ENCODE measurements around the gene LCE2A. TPM values are rescaled to one million over a fixed set of nuclear protein-coding genes. Genes with fewer than 3 reads are reported as not detected.

Gene LCE2A
- total and polyA plus RNA-seq, 9 of the 15 experiments (the other 6 are each of a cell fraction or from before 2014, with no cell fraction given): not detected

DNA sequence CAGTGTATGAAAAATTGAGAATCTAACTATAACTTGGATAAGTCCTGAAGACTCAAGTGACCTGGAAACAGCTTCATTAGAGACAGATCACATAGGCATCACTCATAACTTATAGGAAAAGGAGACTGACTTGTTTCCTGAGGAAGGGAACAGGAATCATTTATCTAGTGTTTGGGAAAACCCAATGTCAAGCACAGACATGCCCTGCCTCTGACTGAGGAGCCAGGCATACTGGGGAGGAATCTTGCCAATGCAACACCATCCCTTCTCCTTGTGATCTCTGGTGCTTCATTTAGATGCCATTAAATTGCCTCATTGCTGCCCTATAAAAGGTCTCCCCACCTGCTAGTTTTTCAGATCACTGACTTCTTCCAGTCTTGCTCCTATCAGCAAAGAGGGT lies 20.1 kb downstream of the LCE2A start:
- intact Hi-C loops (cut with micrococcal nuclease): no loop called here
- no peak overlapping the region for H3K4me3 ChIP-seq
- no peaks in the 10 kb centered on the region for H3K9me3 ChIP-seq (replicated peaks; ENCODE audit: control insufficient read depth, insufficient read depth, low read depth, low read length)
- ATAC-seq (no peak), FAIRE-seq (no peak), DNase-seq (ENCODE audit: extremely low read depth in 1 of 4, low spot score in 3 of 4) (no peak)
- H3K79me2 ChIP-seq (ENCODE audit: control insufficient read depth, insufficient read depth, low read length): no peaks in the 10 kb centered on the region
- no peak overlapping the region for H3K9ac ChIP-seq (ENCODE audit: insufficient read depth in 1 of 2, low read depth in 2 of 2, low read length in 2 of 2)
- H2AFZ ChIP-seq (ENCODE audit: low read depth, low read length): no peak overlapping the region
- H3K4me2 ChIP-seq (ENCODE audit: insufficient read depth, low read length): no peak overlapping the region
- H3K9me1 ChIP-seq (ENCODE audit: control insufficient read depth, insufficient read depth, low read length): no peaks in the 10 kb centered on the region
- H3K27ac ChIP-seq (ENCODE audit: extremely low read depth, low read depth, low read length): no peak overlapping the region
- H3K36me3 ChIP-seq (ENCODE audit: control insufficient read depth, insufficient read depth, low read length): no peaks in the 10 kb centered on the region
- CTCF ChIA-PET (ENCODE audit: low intra/inter-chr PET ratio): no interaction called here
- H4K20me1 ChIP-seq (replicated peaks; ENCODE audit: control insufficient read depth, insufficient read depth, low read length): no peaks in the 10 kb centered on the region
- TF ChIP-seq ELK1 (CRISPR knock-in tag; IDR thresholded peaks at IDR 0.05) (no peak), NUFIP1 (IDR thresholded peaks at IDR 0.05; ENCODE audit: partially characterized antibody) (no peak), ZNF274 (IDR thresholded peaks at IDR 0.05; ENCODE audit: borderline replicate concordance, low read depth, low read length) (no peak), CXXC5 (CRISPR knock-in tag; IDR thresholded peaks at IDR 0.05) (no peak), STAT5A (IDR thresholded peaks at IDR 0.05; ENCODE audit: borderline replicate concordance, low read length) (no peak), EHMT2 (IDR thresholded peaks at IDR 0.05) (no peak), ZNF3 (CRISPR knock-in tag; IDR thresholded peaks at IDR 0.05) (no peak), SMC3 (conservative IDR thresholded peaks at IDR 0.05; ENCODE audit: insufficient read depth, low read depth, low read length) (no peak), MAFK (IDR thresholded peaks at IDR 0.05; ENCODE audit: low read length) (no peak), KLF16 (IDR thresholded peaks at IDR 0.05) (no peak), ETV6 (IDR thresholded peaks at IDR 0.05; ENCODE audit: borderline replicate concordance in 1 of 2, low read depth in 2 of 2, low read length in 1 of 2) (no peak), ETV6 (CRISPR knock-in tag; IDR thresholded peaks at IDR 0.05; ENCODE audit: borderline replicate concordance) (no peak), NFE2L1 (tag; IDR thresholded peaks at IDR 0.05; ENCODE audit: borderline replicate concordance, low read depth) (no peak), ZNF12 (CRISPR knock-in tag; IDR thresholded peaks at IDR 0.05) (no peak), KLF10 (CRISPR knock-in tag; IDR thresholded peaks at IDR 0.05) (no peak)
- TF ChIP-seq, protein P1, sequence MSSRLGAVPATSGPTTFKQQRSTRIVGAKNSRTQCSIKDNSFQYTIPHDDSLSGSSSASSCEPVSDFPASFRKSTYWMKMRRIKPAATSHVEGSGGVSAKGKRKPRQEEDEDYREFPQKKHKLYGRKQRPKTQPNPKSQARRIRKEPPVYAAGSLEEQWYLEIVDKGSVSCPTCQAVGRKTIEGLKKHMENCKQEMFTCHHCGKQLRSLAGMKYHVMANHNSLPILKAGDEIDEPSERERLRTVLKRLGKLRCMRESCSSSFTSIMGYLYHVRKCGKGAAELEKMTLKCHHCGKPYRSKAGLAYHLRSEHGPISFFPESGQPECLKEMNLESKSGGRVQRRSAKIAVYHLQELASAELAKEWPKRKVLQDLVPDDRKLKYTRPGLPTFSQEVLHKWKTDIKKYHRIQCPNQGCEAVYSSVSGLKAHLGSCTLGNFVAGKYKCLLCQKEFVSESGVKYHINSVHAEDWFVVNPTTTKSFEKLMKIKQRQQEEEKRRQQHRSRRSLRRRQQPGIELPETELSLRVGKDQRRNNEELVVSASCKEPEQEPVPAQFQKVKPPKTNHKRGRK (tag; IDR thresholded peaks at IDR 0.05): no peak
- POLR2A ChIA-PET: no interaction called here
- no peaks in the 10 kb centered on the region for H3K4me1 ChIP-seq (replicated peaks in 1 of 2; ENCODE audit: control insufficient read depth in 2 of 2, insufficient read depth in 2 of 2, low read length in 2 of 2)
- no TSS peak for BruUV-seq (replicated peaks)
- H3K27me3 ChIP-seq (ENCODE audit: control insufficient read depth in 2 of 2, insufficient read depth in 2 of 2, low read length in 2 of 2): no peaks in the 10 kb centered on the region
- in situ Hi-C loops (cut with MboI): no loop called here

Data from K562 (cell line).